Mesenchymal stem cell (in vitro differentiated cells and primary cell): ENCODE results near the gene SEPTIN11.

Experiments used
- DNase-seq: peaks from one replicate; pipeline ENCODE4 v3.0.0-alpha.2; 2013
- H2AFZ ChIP-seq: one replicate; pipeline ENCODE4 v1.6.1; 2013; ENCODE audit warnings: low read depth, mild to moderate bottlenecking, control low read depth, inconsistent platforms, low read length, moderate library complexity
- H2AK5ac ChIP-seq: 2 replicates; pipeline ENCODE4 v1.6.1; 2013; ENCODE audit warnings: low read length, moderate library complexity, mild to moderate bottlenecking, inconsistent platforms; ENCODE audit not compliant: severe bottlenecking
- H2BK120ac ChIP-seq: one replicate; pipeline ENCODE4 v1.6.1; 2013; ENCODE audit warnings: low read depth, mild to moderate bottlenecking, inconsistent platforms, low read length, moderate library complexity
- H2BK12ac ChIP-seq, 2 experiments: one replicate each; pipeline ENCODE4 v1.6.1; 2013; ENCODE audit warnings: inconsistent platforms in 2 of 2, low read length in 2 of 2, mild to moderate bottlenecking in 2 of 2, moderate library complexity in 2 of 2, control low read depth in 1 of 2
- H2BK15ac ChIP-seq: one replicate; pipeline ENCODE4 v1.6.1; 2013; ENCODE audit warnings: mild to moderate bottlenecking, low read depth, inconsistent platforms; ENCODE audit not compliant: poor library complexity, severe bottlenecking
- H2BK5ac ChIP-seq: 2 replicates; pipeline ENCODE4 v1.6.1; 2013; ENCODE audit warnings: low read depth, mild to moderate bottlenecking, low read length, control low read depth, inconsistent platforms; ENCODE audit not compliant: poor library complexity, severe bottlenecking
- H3K14ac ChIP-seq, 2 experiments: one replicate each; pipeline ENCODE4 v1.6.1; 2013; ENCODE audit warnings: inconsistent platforms in 2 of 2, low read length in 2 of 2, control low read depth in 1 of 2, mild to moderate bottlenecking in 1 of 2, moderate library complexity in 1 of 2
- H3K18ac ChIP-seq, 2 experiments: one replicate each; pipeline ENCODE4 v1.6.1; 2013; ENCODE audit warnings: inconsistent platforms in 2 of 2, low read length in 2 of 2, control low read depth in 1 of 2, low read depth in 1 of 2, mild to moderate bottlenecking in 1 of 2
- H3K23ac ChIP-seq, 2 experiments: one replicate each; pipeline ENCODE4 v1.6.1; 2013; ENCODE audit warnings: inconsistent platforms in 2 of 2, low read length in 2 of 2, mild to moderate bottlenecking in 2 of 2, moderate library complexity in 2 of 2, control low read depth in 1 of 2
- H3K27ac ChIP-seq: 2 replicates; pipeline ENCODE4 v1.5.1; 2013; ENCODE audit warnings: mild to moderate bottlenecking, moderate library complexity, low read length, control low read depth, inconsistent platforms; ENCODE audit not compliant: poor library complexity, severe bottlenecking
- H3K27me3 ChIP-seq, 2 experiments: 2 replicates each; pipeline versions ENCODE4 v1.6.1 to v1.7.0; 2013; ENCODE audit warnings: low read length in 2 of 2, mild to moderate bottlenecking in 2 of 2, moderate library complexity in 2 of 2, control low read depth in 1 of 2, inconsistent platforms in 1 of 2; ENCODE audit not compliant: control insufficient read depth in 1 of 2, insufficient read depth in 1 of 2
- H3K36me3 ChIP-seq, 2 experiments: 2 replicates each; pipeline versions ENCODE4 v1.6.1 to v1.7.0; 2013; ENCODE audit warnings: low read length in 2 of 2, control low read depth in 1 of 2, inconsistent platforms in 1 of 2, low read depth in 1 of 2, mild to moderate bottlenecking in 1 of 2; ENCODE audit not compliant: insufficient read depth in 2 of 2, control insufficient read depth in 1 of 2
- H3K4ac ChIP-seq, 2 experiments: one replicate each; pipeline ENCODE4 v1.6.1; 2013; ENCODE audit warnings: inconsistent platforms in 2 of 2, low read length in 2 of 2, mild to moderate bottlenecking in 2 of 2, moderate library complexity in 2 of 2, control low read depth in 1 of 2, low read depth in 1 of 2
- H3K4me1 ChIP-seq: 2 replicates; pipeline ENCODE4 v1.6.1; 2013; ENCODE audit warnings: low read depth, low read length, control low read depth; ENCODE audit not compliant: control insufficient read depth, insufficient read depth
- H3K4me2 ChIP-seq: 2 replicates; pipeline ENCODE4 v1.6.1; 2013; ENCODE audit warnings: low read length, mild to moderate bottlenecking, inconsistent platforms; ENCODE audit not compliant: poor library complexity, severe bottlenecking
- H3K4me3 ChIP-seq, 2 experiments: 2 replicates each; pipeline versions ENCODE4 v1.5.1 to v1.7.0; 2013; ENCODE audit warnings: low read length in 2 of 2, mild to moderate bottlenecking in 2 of 2, control low read depth in 1 of 2, low read depth in 1 of 2; ENCODE audit not compliant: insufficient read depth in 1 of 2
- H3K79me1 ChIP-seq: replicated peaks from 2 replicates; pipeline ENCODE4 v1.6.1; 2013; ENCODE audit warnings: mild to moderate bottlenecking, control low read depth, low read length, inconsistent platforms; ENCODE audit not compliant: poor library complexity, severe bottlenecking
- H3K9ac ChIP-seq: 2 replicates; pipeline ENCODE4 v1.7.0; 2013; ENCODE audit warnings: mild to moderate bottlenecking, low read length, moderate library complexity
- H3K9me3 ChIP-seq: 2 replicates; pipeline ENCODE4 v1.7.0; 2013; ENCODE audit warnings: mild to moderate bottlenecking, low read length; ENCODE audit not compliant: control insufficient read depth
- H4K8ac ChIP-seq: one replicate; pipeline ENCODE4 v1.6.1; 2013; ENCODE audit warnings: inconsistent platforms, mild to moderate bottlenecking, low read length, moderate library complexity
- H4K91ac ChIP-seq: one replicate; pipeline ENCODE4 v1.6.1; 2013; ENCODE audit warnings: mild to moderate bottlenecking, low read length, inconsistent platforms
- WGBS: methylation state at CpG from one replicate; pipeline ENCODE4 v1.1.7; 2013; ENCODE audit warnings: mixed read lengths; 5-methylcytosine and 5-hydroxymethylcytosine counted together

The SEPTIN11 gene

DNA sequence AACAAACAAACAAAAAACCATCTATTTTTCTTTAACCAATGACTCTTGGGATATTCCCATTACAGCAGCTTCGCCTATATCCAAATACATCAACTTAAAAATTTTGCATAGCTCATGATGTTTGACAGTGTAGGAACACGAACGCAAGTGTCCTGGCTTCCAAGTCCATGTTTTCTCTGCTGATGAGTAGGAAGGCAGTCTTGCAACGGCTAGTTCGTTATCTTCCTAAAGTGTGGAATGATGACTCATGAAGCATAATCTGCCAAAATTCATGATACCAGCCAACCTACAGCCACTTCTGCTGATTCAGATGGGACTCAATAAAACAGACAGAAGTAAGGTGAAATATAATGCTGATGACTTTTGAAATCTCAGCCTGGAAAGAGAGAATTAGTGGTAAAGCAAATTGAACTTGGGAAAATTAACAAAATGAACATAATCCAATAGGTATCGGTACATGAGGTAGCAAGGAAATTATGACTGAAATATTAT lies 6.4 kb upstream of the SEPTIN11 start:
- Histone ChIP-seq H3K27ac (no peak overlapping the region), H3K9ac (no peak overlapping the region), H4K8ac (no peak overlapping the region), H3K27me3 (no peaks in the 10 kb centered on the region), H2BK15ac (no peak overlapping the region), H2AFZ (no peak overlapping the region), H3K79me1 (peaks cover 10% of the 10 kb centered on the region), H3K4me2 (no peak overlapping the region), H3K4me3 (no peak overlapping the region), H2AK5ac (no peak overlapping the region), H3K18ac (no peak overlapping the region), H3K4me1 (peaks cover 17% of the 10 kb centered on the region), H3K14ac (no peak overlapping the region), H3K4ac (no peak overlapping the region), H2BK12ac (no peak overlapping the region), H2BK120ac (no peak overlapping the region), H3K36me3 (peaks cover 0 to 4% of the 10 kb centered on the region in 2 experiments), H3K9me3 (no peaks in the 10 kb centered on the region), H4K91ac (no peak overlapping the region), H3K23ac (no peak overlapping the region), H2BK5ac (no peak overlapping the region)
- no peak for DNase-seq
- WGBS, result 64% methylated on average over 5 of the region's 6 CpGs

DNA sequence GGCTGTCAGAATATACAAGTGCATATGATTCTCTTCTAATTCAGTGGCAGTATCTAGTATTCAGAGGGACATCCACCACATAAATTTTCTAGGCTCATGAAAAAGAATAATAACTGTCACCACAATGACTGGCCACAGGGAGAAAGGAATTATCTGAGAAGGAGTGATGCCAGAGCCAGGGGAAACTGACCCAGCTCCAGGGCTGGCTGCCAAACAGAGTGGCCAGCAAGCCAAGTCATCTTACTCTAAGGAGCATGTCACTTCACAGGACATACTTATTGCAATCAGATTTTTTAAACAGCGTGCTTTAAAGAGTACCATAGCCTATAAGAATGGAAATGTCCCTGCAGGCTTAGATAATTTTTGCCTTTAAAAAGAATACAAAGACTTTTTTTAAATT lies 5.8 kb upstream of the SEPTIN11 start:
- no peaks in the 10 kb centered on the region for H3K27me3 ChIP-seq
- no peak overlapping the region for H2BK12ac ChIP-seq
- H3K4me2 ChIP-seq, result no peak overlapping the region
- no peaks in the 10 kb centered on the region for H3K9me3 ChIP-seq
- H3K18ac ChIP-seq, result no peak overlapping the region
- H2BK5ac ChIP-seq, result no peak overlapping the region
- H3K36me3 ChIP-seq, result peaks cover 0 to 4% of the 10 kb centered on the region in 2 experiments
- H3K4me1 ChIP-seq, result peaks cover 21% of the 10 kb centered on the region
- no peak overlapping the region for H2BK15ac ChIP-seq
- H2AK5ac ChIP-seq, result no peak overlapping the region
- H3K79me1 ChIP-seq, result peaks cover 10% of the 10 kb centered on the region
- no peak overlapping the region for H3K27ac ChIP-seq
- H2AFZ ChIP-seq, result no peak overlapping the region
- no peak for DNase-seq
- no peak overlapping the region for H3K14ac ChIP-seq
- H3K4me3 ChIP-seq, result no peak overlapping the region
- no peak overlapping the region for H4K8ac ChIP-seq
- no CpG with 5 or more reads among the region's 1 CpG for WGBS
- no peak overlapping the region for H3K23ac ChIP-seq
- H2BK120ac ChIP-seq, result no peak overlapping the region
- H3K4ac ChIP-seq, result no peak overlapping the region
- H3K9ac ChIP-seq, result no peak overlapping the region
- H4K91ac ChIP-seq, result no peak overlapping the region

DNA sequence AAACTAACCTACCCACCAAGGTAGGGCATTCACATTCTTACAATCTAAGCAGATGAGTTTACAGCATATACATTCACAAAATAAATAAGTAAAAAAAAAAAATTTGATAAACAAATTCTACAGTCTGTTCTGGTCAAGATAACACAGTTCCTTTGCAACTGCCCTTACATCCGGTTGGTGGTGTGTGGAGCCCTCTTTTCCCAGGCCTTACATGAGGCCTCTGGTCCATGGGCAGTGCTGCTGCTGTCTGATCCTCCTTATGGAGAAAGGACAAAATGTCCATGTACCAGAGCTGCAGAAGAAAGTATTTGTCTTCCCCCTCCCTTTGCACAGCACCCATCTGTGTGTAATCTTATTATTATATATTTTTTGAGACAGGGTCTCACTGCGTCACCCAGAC lies 2.2 kb upstream of the SEPTIN11 start:
- Histone ChIP-seq H3K9me3 (no peaks in the 10 kb centered on the region), H2BK120ac (no peak overlapping the region), H3K79me1 (peaks cover 10% of the 10 kb centered on the region), H2BK15ac (peak overlapping the region; percentile 48), H3K4me2 (peak overlapping the region; percentile 81), H3K23ac (no peak overlapping the region), H2AFZ (no peak overlapping the region), H4K91ac (no peak overlapping the region), H3K18ac (peak overlapping the region in 1 of 2 experiments; percentile 9), H3K4ac (no peak overlapping the region), H3K36me3 (peaks cover 0 to 4% of the 10 kb centered on the region in 2 experiments), H3K4me3 (peak overlapping the region; percentile 31 to 94), H2AK5ac (no peak overlapping the region), H3K9ac (no peak overlapping the region), H2BK12ac (peak overlapping the region in 1 of 2 experiments; percentile 73), H3K27me3 (no peaks in the 10 kb centered on the region), H3K14ac (no peak overlapping the region), H4K8ac (no peak overlapping the region), H3K4me1 (peaks cover 21% of the 10 kb centered on the region), H2BK5ac (no peak overlapping the region), H3K27ac (peak overlapping the region; percentile 7)
- DNase-seq, result peak; percentile 61
- 45% methylated on average over 2 of the region's 2 CpGs for WGBS

DNA sequence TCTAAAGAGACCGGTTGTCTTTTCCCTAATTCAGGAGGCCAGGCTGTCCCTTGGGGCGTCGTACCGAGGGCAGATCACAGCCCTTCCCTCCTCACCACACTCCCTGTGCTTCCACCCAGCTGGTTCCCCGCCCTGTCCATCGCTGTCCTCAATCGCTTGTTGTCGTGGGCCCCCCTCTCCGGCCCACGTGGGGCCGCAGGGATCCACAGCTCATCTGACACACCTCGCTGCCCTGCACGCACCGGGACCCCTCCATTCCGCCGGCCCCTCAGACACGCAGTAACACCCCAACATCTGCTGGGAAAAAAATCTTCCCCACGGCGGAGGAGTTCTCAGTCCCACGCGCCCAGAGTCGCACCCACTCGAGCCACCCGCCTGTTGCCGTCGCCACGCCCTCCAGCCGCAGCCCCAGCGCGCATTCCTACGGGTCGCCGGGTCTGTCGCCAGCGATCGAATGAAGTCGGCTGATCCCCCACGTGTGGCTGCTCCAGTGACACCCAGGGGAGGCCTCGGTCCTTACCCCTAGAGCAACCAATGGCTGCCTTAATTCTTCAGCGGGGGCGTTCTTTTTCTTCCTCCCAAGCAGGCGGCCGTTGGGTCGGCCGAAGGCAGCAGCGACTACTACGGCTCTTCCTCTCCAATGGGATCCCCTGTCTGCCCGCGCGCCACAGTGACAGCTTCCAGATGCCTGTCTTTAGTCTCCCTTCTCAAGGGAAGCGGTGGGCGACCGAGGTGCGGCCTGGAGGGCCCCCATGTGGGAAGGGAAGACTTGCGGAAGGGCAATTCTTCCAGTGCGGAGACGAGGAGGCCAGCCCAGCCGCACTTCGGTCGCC lies 893 bp upstream of the SEPTIN11 start:
- Histone ChIP-seq H2AK5ac (no peak overlapping the region), H4K8ac (peak overlapping the region; percentile 96), H2BK5ac (peak overlapping the region; percentile 95), H3K9ac (peak overlapping the region; percentile 89), H2AFZ (peak overlapping the region; percentile 51), H2BK120ac (peak overlapping the region; percentile 83), H4K91ac (peak overlapping the region; percentile 99), H3K4me3 (peak overlapping the region; percentile 94 to 98), H3K9me3 (no peaks in the 10 kb centered on the region), H3K27me3 (no peaks in the 10 kb centered on the region), H3K4ac (peak overlapping the region; percentile 95 to 99), H2BK12ac (peak overlapping the region; percentile 88 to 99), H3K79me1 (peaks cover 7% of the 10 kb centered on the region), H3K18ac (peak overlapping the region; percentile 97 to 99), H3K27ac (peak overlapping the region; percentile 66), H3K23ac (peak overlapping the region in 1 of 2 experiments; percentile 90), H3K14ac (peak overlapping the region; percentile 63 to 97), H2BK15ac (peak overlapping the region; percentile 96), H3K36me3 (peaks cover 0 to 4% of the 10 kb centered on the region in 2 experiments), H3K4me2 (peak overlapping the region; percentile 81), H3K4me1 (peaks cover 20% of the 10 kb centered on the region)
- DNase-seq, result peak; percentile 95
- WGBS, result under 1% methylated on average over 60 of the region's 60 CpGs
